ENCODE measurements around the gene AUTS2. TPM values are rescaled to one million over a fixed set of nuclear protein-coding genes. Genes with fewer than 3 reads are reported as not detected.
A peak's percentile ranks its signal among the peaks of the same experiment; 100 is the strongest.

Gene AUTS2
- polyA plus RNA-seq, 1 donor from 2014 or later: 8.9 TPM

- Mint-ChIP-seq H3K27ac (no peak overlapping the region), H3K27me3 (no peaks in the 10 kb centered on the region), H3K36me3 (peaks cover 1% of the 10 kb centered on the region), H3K4me1 (peaks cover 6 to 13% (median 8%) of the 10 kb centered on the region in 3 donors), H3K9me3 (peaks cover 0 to 1% (median 1%) of the 10 kb centered on the region in 3 donors), H3K4me3 (no peak overlapping the region)
Observed at GRCh38 chr7:69691327-69691726, 93.1 kb downstream of the AUTS2 start.

- Mint-ChIP-seq H3K4me3 (no peak overlapping the region), H3K27me3 (no peaks in the 10 kb centered on the region)
Observed at GRCh38 chr7:69691734-69692133, 93.5 kb downstream of the AUTS2 start.

GRCh38 chr7:69692611-69693010 is 94.3 kb downstream of the AUTS2 start:
- H3K27me3 Mint-ChIP-seq: no peaks in the 10 kb centered on the region
- peaks cover 10 to 21% (median 20%) of the 10 kb centered on the region in 3 donors for H3K4me1 Mint-ChIP-seq
- H3K9me3 Mint-ChIP-seq: peaks cover 0 to 1% (median 1%) of the 10 kb centered on the region in 3 donors
- H3K4me3 Mint-ChIP-seq: no peak overlapping the region
- no peak overlapping the region for H3K27ac Mint-ChIP-seq
- H3K36me3 Mint-ChIP-seq: peaks cover 1% of the 10 kb centered on the region

More at GRCh38 chr7:69691734-69692133, 93.5 kb downstream of the AUTS2 start:
- Mint-ChIP-seq H3K4me1 (peaks cover 10 to 17% (median 11%) of the 10 kb centered on the region in 3 donors), H3K9me3 (peaks cover 0 to 1% (median 1%) of the 10 kb centered on the region in 3 donors), H3K36me3 (peaks cover 1% of the 10 kb centered on the region), H3K27ac (no peak overlapping the region)

GRCh38 chr7:69693042-69693441 is 94.8 kb downstream of the AUTS2 start:
- Mint-ChIP-seq H3K4me3 (no peak overlapping the region), H3K9me3 (peaks cover 0 to 1% (median 1%) of the 10 kb centered on the region in 3 donors), H3K27ac (no peak overlapping the region), H3K27me3 (no peaks in the 10 kb centered on the region), H3K4me1 (peaks cover 10 to 24% (median 21%) of the 10 kb centered on the region in 3 donors), H3K36me3 (peaks cover 1% of the 10 kb centered on the region)

- H3K36me3 Mint-ChIP-seq: peaks cover 1% of the 10 kb centered on the region
- H3K4me1 Mint-ChIP-seq: peaks cover 10 to 26% (median 21%) of the 10 kb centered on the region in 3 donors
- H3K27ac Mint-ChIP-seq: peak overlapping the region in 1 of 3 donors; percentile 33
- peak overlapping the region in 3 of 4 donors; percentile 30 to 85 (median 74) for H3K4me3 Mint-ChIP-seq
- peaks cover 0 to 1% (median 1%) of the 10 kb centered on the region in 3 donors for H3K9me3 Mint-ChIP-seq
- H3K27me3 Mint-ChIP-seq: no peaks in the 10 kb centered on the region
Observed at GRCh38 chr7:69696054-69696591, 97.8 kb downstream of the AUTS2 start.

GRCh38 chr7:69696686-69697685 is 98.7 kb downstream of the AUTS2 start:
- peak overlapping the region in 1 of 3 donors; percentile 8 for H3K27ac Mint-ChIP-seq
- peaks cover 10 to 26% (median 21%) of the 10 kb centered on the region in 3 donors for H3K4me1 Mint-ChIP-seq
- peaks cover 1% of the 10 kb centered on the region for H3K36me3 Mint-ChIP-seq
- peaks cover 0 to 1% (median 1%) of the 10 kb centered on the region in 3 donors for H3K9me3 Mint-ChIP-seq
- no peak overlapping the region for H3K4me3 Mint-ChIP-seq
- no peaks in the 10 kb centered on the region for H3K27me3 Mint-ChIP-seq

GRCh38 chr7:69698109-69698825 is 100.0 kb downstream of the AUTS2 start:
- H3K27ac Mint-ChIP-seq: peak overlapping the region in 1 of 3 donors; percentile 8
- H3K9me3 Mint-ChIP-seq: peaks cover 0 to 1% (median 0%) of the 10 kb centered on the region in 3 donors
- no peaks in the 10 kb centered on the region for H3K27me3 Mint-ChIP-seq
- H3K4me1 Mint-ChIP-seq: peaks cover 10 to 26% (median 17%) of the 10 kb centered on the region in 3 donors
- no peak overlapping the region for H3K4me3 Mint-ChIP-seq
- H3K36me3 Mint-ChIP-seq: no peaks in the 10 kb centered on the region

GRCh38 chr7:69699931-69700330 is 101.7 kb downstream of the AUTS2 start:
- Mint-ChIP-seq H3K4me1 (peaks cover 10 to 26% (median 17%) of the 10 kb centered on the region in 3 donors), H3K9me3 (no peaks in the 10 kb centered on the region), H3K27ac (no peak overlapping the region), H3K27me3 (no peaks in the 10 kb centered on the region), H3K4me3 (no peak overlapping the region), H3K36me3 (no peaks in the 10 kb centered on the region)

- Mint-ChIP-seq H3K36me3 (no peaks in the 10 kb centered on the region), H3K4me3 (no peak overlapping the region), H3K4me1 (peaks cover 10 to 26% (median 17%) of the 10 kb centered on the region in 3 donors), H3K27me3 (no peaks in the 10 kb centered on the region), H3K27ac (no peak overlapping the region), H3K9me3 (no peaks in the 10 kb centered on the region)
Observed at GRCh38 chr7:69700331-69700730, 102.1 kb downstream of the AUTS2 start.

GRCh38 chr7:69701288-69701687 is 103.0 kb downstream of the AUTS2 start:
- Mint-ChIP-seq H3K4me3 (no peak overlapping the region), H3K4me1 (peaks cover 4 to 19% (median 11%) of the 10 kb centered on the region in 3 donors), H3K27ac (no peak overlapping the region), H3K9me3 (no peaks in the 10 kb centered on the region), H3K27me3 (no peaks in the 10 kb centered on the region), H3K36me3 (no peaks in the 10 kb centered on the region)

GRCh38 chr7:69702357-69702756 is 104.1 kb downstream of the AUTS2 start:
- Mint-ChIP-seq H3K27ac (no peak overlapping the region), H3K36me3 (no peaks in the 10 kb centered on the region), H3K9me3 (no peaks in the 10 kb centered on the region), H3K4me1 (peaks cover 0 to 9% (median 4%) of the 10 kb centered on the region in 3 donors), H3K27me3 (no peaks in the 10 kb centered on the region), H3K4me3 (no peak overlapping the region)

- no peaks in the 10 kb centered on the region for H3K36me3 Mint-ChIP-seq
- H3K27ac Mint-ChIP-seq: no peak overlapping the region
- no peaks in the 10 kb centered on the region for H3K9me3 Mint-ChIP-seq
- peaks cover 0 to 4% (median 1%) of the 10 kb centered on the region in 3 donors for H3K4me1 Mint-ChIP-seq
- no peaks in the 10 kb centered on the region for H3K27me3 Mint-ChIP-seq
- no peak overlapping the region for H3K4me3 Mint-ChIP-seq
Observed at GRCh38 chr7:69703099-69703498, 104.8 kb downstream of the AUTS2 start.

- Mint-ChIP-seq H3K4me3 (no peak overlapping the region), H3K9me3 (no peaks in the 10 kb centered on the region), H3K4me1 (peaks cover 0 to 4% (median 0%) of the 10 kb centered on the region in 3 donors), H3K27me3 (peaks cover 1% of the 10 kb centered on the region), H3K36me3 (no peaks in the 10 kb centered on the region), H3K27ac (no peak overlapping the region)
Observed at GRCh38 chr7:69706070-69706469, 107.8 kb downstream of the AUTS2 start.

- Mint-ChIP-seq H3K36me3 (no peaks in the 10 kb centered on the region), H3K27ac (no peak overlapping the region), H3K4me1 (peaks cover 0 to 2% (median 0%) of the 10 kb centered on the region in 3 donors), H3K9me3 (peaks cover 0 to 4% (median 0%) of the 10 kb centered on the region in 3 donors), H3K27me3 (peaks cover 1% of the 10 kb centered on the region), H3K4me3 (no peak overlapping the region)
Observed at GRCh38 chr7:69708857-69709256, 110.6 kb downstream of the AUTS2 start.

Data from IgD-negative memory B cell (primary cell).